CD4-positive, alpha-beta T cell treated with Interferon gamma for 1 hour (primary cell): ENCODE results near the gene PARP16.
A peak's percentile ranks its signal among the peaks of the same experiment; 100 is the strongest.
"Not testable (repeated sequence)": the region's sequence is repeated elsewhere in the genome, so short reads cannot be mapped to it uniquely, and the experiment has no call there.

Experiments
- DNase-seq: peaks from one replicate; pipeline ENCODE4 v3.0.0-alpha.2; 2020

The PARP16 gene

DNA sequence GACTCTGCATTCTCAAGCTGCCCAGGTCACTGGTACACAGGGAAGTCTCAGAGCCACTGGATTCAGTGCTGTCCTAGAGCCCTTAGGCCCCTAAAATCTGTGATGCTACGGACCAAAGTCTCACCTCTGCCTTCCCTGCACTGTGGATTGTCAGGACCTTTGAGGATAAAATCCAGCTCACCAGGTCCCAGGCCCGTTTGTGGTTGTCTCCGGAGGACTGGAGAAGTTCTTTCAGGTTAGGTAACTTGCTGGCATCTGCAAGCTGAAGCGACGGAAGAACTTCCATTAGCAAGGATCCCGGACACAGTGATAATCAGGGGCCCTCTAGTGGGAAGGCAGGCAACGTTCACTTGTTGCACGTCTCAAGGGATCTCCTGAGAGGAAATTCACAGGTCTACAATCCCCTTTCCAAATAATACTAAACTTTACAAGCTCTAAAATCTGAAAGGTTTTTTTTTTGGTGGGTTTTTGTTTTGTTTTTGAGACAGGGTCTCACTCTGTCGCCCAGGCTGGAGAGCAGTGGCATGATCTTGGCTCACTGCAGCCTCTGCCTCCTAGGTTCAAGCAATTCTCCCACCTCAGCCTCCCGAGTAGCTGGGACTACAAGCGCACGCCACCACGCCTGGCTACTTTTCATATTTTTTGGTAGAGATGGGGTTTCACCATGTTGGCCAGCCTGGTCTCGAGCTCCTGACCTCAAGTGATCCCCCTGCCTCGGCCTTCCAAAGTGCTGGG is 15.7 kb downstream of the PARP16 start:
- peak; percentile 7 for DNase-seq

DNA sequence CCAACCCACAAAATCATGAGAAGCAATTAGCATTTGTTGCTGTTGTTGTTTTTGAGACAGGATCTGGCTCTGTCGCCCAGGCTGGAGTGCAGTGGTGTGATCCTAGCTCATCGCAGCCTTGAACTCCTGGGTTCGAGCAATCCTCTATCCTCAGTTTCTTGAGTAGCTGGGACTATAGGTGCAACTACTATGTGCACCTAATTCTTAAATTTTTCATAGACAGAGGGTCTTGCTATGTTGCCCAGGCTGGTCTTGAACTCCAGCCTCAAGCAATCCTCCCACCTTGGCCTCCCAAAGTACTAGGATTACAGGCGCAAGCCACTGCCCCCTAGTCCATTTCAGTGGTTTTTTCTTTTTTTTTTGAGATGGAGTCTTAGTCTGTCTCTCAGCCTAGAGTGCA is 18.3 kb downstream of the PARP16 start:
- DNase-seq = no peak

DNA sequence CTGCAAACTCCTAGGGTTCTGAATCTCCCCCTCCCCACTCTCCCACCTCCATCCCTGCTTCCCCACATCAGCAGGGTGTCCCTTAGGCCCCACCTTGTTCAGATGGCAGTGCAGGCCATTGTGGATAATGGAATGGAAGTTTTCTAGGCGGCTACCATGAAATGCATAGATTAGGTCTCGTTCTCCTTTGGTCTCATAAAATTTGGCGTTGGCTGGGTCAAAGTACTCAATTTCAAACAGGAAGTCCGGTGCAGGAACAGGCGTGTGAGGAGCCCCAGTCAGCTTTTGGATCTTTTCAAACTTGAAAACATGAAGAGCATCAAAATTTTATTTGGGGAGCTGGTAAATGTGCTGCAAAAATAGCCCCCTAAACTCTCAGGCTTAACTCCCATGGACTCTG is 20.2 kb downstream of the PARP16 start:
- no peak for DNase-seq

DNA sequence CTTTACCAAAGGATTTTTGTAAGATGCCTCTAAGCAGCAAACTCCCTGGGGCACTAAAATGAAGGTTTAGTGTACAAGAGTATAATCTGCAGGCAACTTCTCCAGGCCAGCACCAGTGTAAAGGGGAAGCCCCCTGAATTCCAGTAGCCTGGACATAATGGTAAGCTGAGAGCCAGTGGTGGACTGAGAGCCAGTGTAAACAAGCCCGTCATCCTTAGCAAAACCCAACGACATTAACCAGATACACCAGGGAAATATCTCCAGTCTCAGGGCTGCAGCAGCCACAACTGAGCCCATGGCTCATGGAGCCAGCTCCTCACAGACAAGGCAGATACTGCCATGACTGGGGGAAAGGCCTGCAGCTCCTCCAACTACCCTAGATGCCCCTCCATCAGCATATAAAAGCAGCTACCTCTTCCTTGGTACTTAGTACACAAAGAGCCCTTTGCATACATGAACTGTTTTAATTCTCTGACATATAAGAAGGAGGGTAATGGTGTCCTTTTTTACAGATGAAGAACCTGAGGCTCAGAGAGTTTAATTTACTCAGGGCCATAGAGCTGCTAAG is 21.7 kb downstream of the PARP16 start:
- no peak for DNase-seq

DNA sequence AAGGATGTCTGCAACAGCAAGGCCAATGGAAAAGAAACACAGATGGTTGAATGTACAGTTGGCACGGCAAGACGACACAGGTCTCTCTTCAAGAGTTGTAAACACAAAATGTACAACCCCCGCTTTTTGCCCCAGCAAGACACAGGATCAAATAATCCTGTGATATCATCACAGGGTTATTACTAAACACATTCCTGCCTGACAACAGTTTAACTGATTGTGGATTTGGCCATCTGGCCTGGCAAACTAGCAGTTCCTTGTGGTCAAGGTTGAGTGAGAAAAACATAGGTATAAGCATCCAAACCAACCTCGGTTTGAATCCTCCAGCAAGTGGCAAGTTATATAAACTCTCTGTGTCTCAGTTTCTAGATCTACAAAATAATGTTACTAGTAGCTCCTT is 23.4 kb downstream of the PARP16 start:
- no peak for DNase-seq

DNA sequence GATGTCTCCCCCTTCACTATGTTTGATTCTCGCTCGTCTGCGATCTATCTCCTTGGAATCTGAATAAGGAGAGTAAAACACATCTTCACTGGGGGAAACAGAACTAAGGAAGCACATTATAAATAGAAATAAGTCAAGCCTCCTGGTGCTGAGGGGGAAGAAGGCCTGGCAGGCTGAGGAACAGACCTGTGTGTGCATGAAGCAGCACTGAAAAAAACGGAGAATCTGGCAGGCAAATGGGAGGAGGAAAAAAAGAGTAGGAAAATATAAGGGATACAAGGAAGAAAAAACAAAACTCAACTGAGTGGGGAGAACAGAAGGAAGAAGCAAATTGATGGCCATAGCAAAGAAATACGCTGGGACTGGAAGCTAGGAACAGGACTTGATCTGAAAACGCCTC is 25.7 kb downstream of the PARP16 start:
- no peak for DNase-seq

DNA sequence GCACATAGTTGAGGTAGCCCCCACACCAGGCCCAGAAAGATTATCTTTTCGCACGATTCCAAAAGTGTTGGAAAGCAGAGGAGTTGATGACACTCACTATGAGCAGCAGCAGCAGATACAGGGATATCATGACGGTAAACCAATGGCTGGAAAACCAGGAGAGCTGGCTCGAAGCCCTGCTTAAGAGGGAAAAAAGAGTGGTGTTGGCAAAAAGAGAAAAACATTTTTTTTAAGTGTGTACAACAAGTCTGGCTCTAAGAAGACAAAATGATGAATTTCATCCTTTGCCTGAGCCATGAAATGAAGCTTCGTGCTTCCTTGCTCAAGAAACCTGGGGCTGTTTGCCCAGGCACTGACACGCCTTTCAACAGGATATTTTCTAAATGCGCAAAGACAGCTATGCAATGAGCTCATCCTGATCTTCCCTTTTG is 27.3 kb downstream of the PARP16 start:
- DNase-seq = no peak

DNA sequence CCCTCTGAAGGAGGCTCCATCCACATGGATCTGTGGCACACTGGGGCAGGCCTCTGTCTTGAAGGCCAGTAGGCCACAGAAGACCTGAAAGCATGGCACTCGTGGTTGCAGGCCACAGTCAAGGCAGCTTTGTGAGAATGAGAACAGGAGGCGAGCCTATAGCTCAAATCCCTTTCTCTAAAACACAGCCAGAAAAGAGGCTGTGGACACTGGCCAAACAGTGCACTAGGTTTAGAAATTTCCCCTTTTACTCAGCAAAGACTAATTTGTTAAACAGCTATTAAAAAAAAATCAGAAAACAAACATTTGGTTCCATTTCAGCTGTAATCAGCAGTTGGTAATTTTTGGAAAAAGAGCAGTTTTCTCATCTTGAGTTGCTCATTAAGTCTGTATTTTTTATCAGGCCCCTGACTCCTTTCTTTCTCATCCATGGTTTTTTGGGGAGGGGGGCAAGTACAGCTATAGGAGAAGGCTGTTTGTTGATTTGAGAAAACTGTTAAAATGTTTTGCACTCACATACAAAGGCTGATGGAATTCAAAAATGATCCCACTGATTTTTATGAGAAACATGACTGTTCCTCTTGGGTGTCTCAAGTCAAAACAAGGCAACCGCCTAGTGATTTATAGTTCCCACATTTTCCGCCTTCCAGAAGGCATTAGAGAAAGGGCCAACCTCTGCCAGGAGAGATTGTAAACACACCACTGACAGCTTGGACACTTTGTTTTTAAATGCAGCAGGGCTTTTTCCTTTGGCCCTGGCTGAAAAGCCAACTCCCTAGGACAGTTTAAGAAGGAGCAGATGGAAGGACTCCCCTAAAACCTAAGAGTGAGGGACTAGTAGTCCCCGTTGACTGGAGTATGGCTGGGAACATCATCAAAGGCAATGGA is 28.1 kb downstream of the PARP16 start:
- no peak for DNase-seq

DNA sequence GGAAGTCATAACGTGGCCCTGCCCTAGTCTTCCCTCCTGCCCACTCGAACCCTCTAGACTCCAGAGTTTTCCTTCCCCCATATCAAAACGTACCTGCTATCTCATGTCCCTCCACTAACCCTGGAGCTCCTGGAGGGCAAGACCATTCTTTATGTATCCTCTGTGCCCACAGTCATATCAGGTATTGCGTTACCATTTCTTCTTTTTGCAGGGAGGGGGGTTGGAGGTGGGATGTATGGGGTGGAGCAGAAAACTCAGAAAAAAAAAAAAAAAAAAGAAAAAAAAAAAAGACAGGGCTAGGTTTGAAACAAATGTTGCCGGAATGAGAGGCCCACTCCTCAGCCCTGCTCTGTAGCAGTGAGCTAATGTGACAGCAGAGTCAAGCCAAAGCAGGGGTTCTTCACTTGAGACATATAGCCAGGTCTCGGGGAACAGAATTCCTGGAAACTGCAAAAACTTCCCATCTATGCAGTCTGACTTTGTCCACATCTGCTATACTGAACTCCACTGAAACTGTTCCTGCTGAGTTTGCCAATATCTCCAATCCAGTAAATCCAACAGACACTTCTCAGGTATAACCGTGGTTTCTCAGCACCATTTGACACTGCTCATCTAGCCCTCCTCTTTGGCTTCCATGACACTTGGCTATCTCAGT is 31.1 kb downstream of the PARP16 start:
- DNase-seq = no peak

DNA sequence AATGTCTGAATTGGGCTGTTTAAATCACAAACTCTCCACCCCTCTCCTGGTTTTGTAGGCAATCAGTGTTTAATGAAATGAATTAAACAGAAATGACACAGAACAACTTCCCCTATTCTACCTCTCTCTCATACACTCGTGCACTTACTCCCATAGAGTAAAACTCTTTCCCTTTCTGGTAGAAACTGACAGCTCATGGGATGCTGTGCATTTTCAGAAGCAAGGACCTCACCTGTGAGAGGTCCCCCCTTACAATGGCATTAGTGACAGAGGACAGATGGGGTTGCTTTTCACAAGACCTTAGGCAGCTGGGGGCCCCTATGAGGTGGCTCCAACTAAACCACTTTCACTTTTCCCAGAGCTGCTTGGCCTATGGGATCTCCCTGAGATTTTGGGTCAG is 31.9 kb downstream of the PARP16 start:
- DNase-seq = no peak

DNA sequence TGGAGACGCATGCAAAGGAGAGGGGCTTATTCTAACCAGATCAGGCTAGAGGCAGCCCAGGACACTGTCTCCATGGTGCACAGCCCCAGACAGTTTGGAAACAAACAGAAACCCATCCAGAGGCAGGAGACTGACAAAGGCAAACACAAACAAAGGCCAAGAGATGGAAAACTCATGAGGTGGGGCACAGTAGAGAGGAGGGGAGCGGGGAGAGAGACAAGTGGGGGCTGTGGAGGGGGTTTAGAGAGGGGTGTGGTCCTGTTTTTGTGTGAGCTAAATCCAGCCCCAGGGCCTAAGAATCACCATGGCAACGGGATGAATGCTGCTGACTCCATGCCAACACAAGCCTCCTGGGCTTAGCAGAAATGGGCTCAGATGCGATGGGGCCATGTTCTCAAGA is 32.3 kb downstream of the PARP16 start:
- no peak for DNase-seq

DNA sequence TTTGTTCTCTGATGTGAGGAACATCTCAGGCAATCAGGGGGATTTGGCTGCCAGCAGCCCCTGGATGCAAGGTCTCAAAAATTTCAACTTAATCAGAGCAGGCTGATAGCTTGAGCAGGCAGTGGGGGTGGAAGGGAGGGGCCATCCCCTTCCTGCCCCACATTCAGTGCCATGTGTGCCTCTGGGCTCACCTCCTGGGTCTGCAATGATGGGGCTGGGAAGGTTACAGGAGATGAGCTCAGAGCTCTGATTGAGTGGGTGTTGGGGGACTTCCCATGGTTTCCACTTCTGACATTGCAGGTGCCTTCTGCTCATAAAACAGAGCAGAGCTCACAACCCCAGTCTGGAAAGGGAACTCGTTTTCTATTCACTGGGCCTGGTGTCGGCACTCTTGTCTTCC is 37.0 kb downstream of the PARP16 start:
- no peak for DNase-seq

DNA sequence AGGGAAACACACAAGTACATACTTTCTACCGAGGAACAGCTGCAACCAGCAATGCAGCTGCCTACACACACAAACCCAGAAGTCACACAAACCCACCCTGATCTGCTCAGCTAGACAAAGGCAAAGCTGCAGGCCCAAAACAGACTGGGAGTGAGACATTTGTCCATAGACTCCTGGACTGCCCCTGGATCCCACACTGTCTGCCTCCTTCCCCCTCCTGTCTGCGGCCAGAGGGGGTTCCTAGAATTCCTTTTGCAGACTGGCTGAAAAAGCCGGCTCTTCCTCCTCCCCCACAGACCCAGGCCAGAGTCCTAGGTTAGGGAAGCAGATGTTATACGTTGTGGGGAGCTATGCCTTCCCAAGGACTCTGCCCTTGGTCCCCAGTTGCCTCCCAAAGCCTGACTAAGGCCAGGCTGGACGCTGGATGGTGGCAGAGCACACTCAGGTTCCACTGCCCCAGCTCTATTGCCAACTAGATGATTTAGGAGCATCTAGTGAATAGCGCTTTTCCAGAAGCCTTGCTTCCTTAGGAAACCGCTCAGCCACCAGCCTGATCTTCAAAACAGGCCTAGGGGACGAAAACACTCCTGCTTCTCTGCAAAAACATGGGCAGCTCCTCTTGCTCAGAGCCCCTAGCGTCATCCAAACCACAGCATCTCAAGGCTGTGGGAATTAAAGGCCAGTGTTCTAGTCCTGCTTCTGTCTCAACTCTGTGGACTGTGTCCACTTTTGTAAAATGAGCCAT is 38.0 kb downstream of the PARP16 start:
- no peak for DNase-seq

DNA sequence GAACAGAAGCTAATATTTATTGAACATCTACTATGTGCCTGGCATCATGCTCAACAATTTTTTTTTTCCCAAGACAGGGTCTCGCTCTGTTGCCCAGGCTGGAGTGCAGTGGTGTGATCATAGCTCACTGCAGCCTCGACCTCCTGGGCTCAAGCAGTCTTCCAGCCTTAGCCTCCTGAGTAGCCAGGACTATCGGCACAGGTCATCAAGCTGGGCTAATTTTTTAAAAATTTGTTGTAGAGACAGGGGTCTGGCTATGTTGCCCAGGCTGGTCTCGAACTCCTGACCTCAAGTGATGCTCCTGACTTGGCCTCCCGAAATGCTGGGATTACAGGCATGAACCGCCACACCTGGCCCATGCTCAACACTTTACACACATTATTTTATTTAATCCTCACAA is 39.7 kb downstream of the PARP16 start:
- DNase-seq = no peak

DNA sequence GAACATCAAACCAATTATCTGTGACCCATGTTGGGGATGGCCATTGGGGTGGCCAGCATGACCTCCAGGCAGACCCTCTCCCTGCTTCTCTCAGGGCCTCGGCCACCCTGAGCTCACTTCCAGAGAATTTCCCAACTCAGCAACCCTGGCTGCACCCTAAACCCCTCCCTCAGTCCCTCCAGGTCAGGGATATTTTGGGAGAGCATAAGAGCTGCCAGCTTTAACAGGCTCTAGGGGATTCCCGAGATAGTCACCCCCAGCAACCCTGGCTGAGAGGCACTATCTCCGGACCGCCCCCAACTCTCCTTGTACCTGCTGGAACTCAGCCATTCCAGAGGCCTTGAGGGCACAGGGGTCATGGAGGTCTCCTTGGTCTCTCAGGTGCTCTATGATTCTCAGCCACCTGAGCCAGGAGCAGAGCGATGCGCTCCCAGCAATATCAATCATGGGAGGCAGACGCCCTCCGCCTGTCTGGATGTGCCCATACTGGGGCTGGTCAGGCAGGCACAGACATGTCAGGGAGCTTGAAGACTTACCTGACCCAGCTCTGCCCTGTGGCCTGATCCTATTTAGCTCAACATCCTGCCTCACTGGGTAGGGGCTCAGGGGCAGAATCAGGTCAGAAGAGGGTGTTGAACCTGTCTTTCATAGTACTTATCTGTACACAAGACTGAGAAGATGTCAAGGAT is 40.5 kb downstream of the PARP16 start:
- DNase-seq = no peak

DNA sequence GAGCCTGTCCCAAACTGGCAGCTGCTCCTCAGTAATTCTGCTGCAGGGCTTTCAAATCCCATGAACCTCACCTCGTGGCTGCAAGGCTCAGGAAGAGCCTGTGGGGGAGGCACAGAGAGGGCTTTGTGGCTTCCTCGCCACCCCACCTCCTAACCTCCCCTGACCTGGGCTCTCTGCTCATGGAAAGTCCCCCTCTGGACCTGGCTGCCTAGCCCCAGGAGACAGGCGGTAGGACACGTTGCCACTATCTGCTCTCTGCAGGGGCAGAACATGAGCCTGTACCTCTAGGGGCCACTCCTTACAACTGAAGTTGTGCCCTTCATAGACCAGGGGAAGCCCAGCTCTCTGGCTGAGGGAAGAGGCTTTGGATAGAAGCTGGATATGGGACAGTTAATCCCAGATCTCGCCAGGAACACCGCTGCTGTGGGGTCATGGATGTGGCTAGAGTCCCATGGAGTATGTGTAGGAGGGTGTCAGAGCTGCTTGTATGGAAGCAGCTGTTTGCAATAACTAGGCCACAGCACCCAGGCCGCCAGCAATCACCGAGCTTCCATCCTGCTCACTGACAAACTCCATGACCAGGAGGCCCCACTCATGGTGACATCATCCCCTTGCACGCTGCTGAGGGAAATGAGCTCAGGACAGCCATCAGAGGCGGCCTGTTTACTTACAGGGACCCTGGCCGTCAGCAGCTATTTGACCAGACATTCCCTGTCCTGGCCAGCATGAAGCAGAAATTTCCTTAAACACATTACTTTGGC is 41.4 kb downstream of the PARP16 start:
- DNase-seq = no peak

DNA sequence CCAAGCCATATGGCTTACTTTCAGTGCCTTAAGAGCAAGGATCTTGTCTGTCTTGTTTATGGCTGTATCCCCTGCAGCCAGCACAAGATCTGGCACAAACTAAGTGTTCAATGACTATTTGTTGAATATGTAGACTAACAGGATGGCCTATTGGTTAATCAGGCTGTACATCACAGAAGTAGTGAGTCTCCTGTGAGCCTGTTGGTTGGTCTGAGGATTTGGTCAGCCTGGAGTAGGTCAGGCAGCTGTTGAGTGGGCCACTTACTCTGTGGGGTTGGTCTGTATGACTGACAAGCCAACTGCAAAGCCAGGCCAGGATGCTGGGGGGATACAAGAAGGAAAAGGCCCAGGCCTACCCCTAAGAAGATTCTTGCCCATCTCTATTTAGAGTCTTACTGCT is 42.0 kb downstream of the PARP16 start:
- DNase-seq = no peak

DNA sequence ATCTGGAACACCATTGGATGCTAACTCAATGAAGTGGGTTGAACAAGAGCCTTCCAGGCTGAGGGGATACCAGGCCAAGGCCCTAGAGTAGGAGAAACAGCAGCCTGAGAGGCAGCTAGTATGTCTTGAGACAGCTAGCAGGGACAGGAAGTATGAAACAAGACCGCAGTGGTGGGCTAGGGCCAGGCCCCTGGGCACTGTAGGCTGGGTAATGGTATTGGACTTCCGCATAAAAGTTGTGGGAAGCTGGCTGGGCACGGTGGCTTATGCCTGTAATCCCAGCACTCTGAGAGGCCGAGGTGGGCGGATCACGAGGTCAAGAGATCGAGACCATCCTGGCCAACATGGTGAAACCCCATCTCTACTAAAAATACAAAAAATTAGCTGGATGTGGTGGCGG is 50.2 kb downstream of the PARP16 start:
- DNase-seq = not testable (repeated sequence)

DNA sequence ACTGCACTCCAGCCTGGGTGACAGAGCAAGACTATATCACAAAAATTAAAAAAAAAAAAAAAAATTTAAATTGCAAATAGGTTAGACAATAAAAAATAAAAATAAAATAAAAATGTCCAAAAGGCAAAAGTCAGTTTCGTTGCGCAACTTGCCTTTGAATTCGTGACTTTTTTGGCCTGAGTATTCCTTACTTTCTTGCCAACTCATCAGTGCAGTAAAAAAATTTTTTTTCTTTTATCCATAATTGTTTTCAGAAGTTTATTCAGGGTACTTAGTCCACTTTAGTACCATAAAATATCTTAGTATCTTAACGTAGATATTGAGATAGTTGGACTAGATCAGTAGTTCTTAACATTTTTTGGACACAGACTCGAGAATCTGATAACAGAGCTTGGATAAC is 53.0 kb downstream of the PARP16 start:
- DNase-seq = no peak

DNA sequence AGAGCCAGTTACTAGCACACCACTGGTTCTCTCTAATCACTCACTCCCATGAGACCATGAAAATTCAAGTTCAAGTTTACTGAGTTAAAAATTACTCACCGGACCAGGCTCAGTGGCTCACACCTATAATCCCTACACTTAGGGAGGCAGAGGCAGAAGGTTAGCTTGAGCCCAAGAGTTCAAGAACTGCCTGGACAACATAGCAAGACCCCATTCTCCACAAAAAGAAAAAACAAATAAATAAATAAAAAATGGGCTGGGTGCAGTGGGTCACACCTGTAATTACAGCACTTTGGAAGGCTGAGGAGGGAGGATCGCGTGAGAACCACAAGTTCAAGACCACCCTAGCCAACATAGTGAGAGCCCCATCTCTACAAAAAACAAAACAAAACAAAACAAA is 54.2 kb downstream of the PARP16 start:
- DNase-seq = no peak

DNA sequence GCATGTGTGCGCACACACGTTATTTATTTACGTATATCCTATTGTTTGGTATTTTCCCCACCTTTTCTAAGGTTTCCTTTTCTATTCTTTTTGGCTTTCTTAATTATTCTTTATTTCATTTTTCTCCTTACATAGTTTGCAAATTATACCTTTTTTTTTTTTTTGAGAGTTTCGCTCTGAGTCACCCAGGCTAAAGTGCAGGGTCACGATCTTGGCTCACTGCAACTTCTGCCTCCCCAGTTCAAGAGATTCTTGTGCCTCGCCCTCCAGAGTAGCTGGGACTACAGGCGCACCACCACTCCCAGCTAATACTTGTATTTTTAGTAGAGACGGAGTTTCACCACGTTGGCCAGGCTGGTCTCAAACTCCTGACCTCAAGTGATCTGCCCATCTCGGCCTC is 55.4 kb downstream of the PARP16 start:
- no peak for DNase-seq
